Right lobe of liver (tissue), 6 donors: ENCODE results near the gene GPC6. TPM values are rescaled to one million over a fixed set of nuclear protein-coding genes. Genes with fewer than 3 reads are reported as not detected.

Experiments
- ATAC-seq, 4 donors: fragments of 200-7000 bp; cut with Tn5 transposase; one replicate each; pipeline ENCODE4 v1.9.1; 2020; ENCODE audit warnings: mild to moderate bottlenecking in 4 of 4, moderate library complexity in 4 of 4
- DNase-seq, 3 donors: peaks; one replicate each; pipeline ENCODE4 v3.0.0-alpha.2; 2020
- H3K27ac ChIP-seq, 3 donors: fragments of 200-600 bp; one replicate each; pipeline ENCODE4 v1.8.0; 2022
- H3K27me3 ChIP-seq, 2 donors: fragments of 200-600 bp; one replicate each; pipeline ENCODE4 v1.8.0; 2022
- H3K36me3 ChIP-seq, 4 donors: fragments of 200-600 bp; sonication (generic) in 1 of 4; one replicate each; pipeline versions ENCODE4 v1.5.1 to v1.8.0; 2017 to 2022; ENCODE audit warnings: control low read depth in 1 of 4
- H3K4me1 ChIP-seq, 4 donors: fragments of 200-600 bp; sonication (generic) in 1 of 4; one replicate each; pipeline versions ENCODE4 v1.5.1 to v1.8.0; 2017 to 2022; ENCODE audit warnings: control low read depth in 1 of 4
- H3K4me3 ChIP-seq, 3 donors: fragments of 200-600 bp; one replicate each; pipeline ENCODE4 v1.8.0; 2022
- H3K9me3 ChIP-seq, 4 donors: fragments of 200-600 bp; sonication (generic) in 1 of 4; one replicate each; pipeline versions ENCODE4 v1.5.1 to v1.8.0; 2017 to 2022; ENCODE audit warnings: control low read depth in 1 of 4
- CTCF ChIP-seq, 4 donors: fragments of 200-600 bp in 3 of 4; fragments of 450-650 bp in 1 of 4; IDR thresholded peaks; one replicate each; pipeline versions ENCODE4 v1.5.1 to v1.8.0; 2016 to 2022; ENCODE audit warnings: antibody characterized with exemption in 4 of 4, mild to moderate bottlenecking in 2 of 4
- POLR2A ChIP-seq: fragments of 450-650 bp; IDR thresholded peaks from one replicate; pipeline ENCODE4 v1.6.1; 2017; ENCODE audit warnings: antibody characterized with exemption, mild to moderate bottlenecking
- WGBS: methylation state at CpG from one replicate; pipeline ENCODE4 v1.1.6; 2018; ENCODE audit warnings: low coverage, low lambda C conversion rate; ENCODE audit not compliant: insufficient coverage; ENCODE audit errors: missing lambda C conversion rate; 5-methylcytosine and 5-hydroxymethylcytosine counted together
- intact Hi-C, 2 donors: fragments of 100-400 bp; cut with DNase I; formaldehyde crosslinking; loops; one replicate each; pipeline versions ENCODE4 v1.11.2 to v1.14.1; 2022
- total RNA-seq, 6 experiments: library from RNA; depleted of rRNA in 2 of 6; stranded (reverse); fragments of >200 nt in 2 of 6; fragmentation: NEBNext Ultra II Directional in 3 of 6; extraction: Animal tissue kit (Norgen Biotek cat#: 25700) in 3 of 6; gene quantifications; one replicate each; pipeline versions ENCODE4 v1.1.0 to v1.2.4, GENCODE V29; 2016 to 2023
- donor health status: DM: no; HTN: yes; CAD: no.
- donor health status: DM: no; HTN: no; CAD: no.
- donor health status: DM: no; HTN: no; CAD: no.
- donor health status: DM: no; HTN: yes; CAD: no.
- donor health status: DM: no; HTN: yes; CAD: no.

Gene GPC6
- total RNA-seq, 6 experiments from 2014 or later = 18.6 to 30.1 (median 20.2) TPM

GRCh38 chr13:93744886-93745285, 518.3 kb downstream of the GPC6 start:
- DNase-seq = no peak
- no peak for TF ChIP-seq CTCF (IDR thresholded peaks at IDR 0.05)
- TF ChIP-seq POLR2A = no peak
- peaks cover 0 to 6% (median 0%) of the 10 kb centered on the region in 4 donors for H3K4me1 ChIP-seq
- H3K27ac ChIP-seq = no peak overlapping the region
- intact Hi-C loops = no loop called here
- H3K27me3 ChIP-seq = no peaks in the 10 kb centered on the region
- H3K36me3 ChIP-seq = no peaks in the 10 kb centered on the region
- no peaks in the 10 kb centered on the region for H3K9me3 ChIP-seq
- ATAC-seq = no peak
- WGBS = 84% methylated on average over 1 of the region's 1 CpG
- no peak overlapping the region for H3K4me3 ChIP-seq

- H3K4me1 ChIP-seq = no peaks in the 10 kb centered on the region
- H3K36me3 ChIP-seq = no peaks in the 10 kb centered on the region
- ATAC-seq (no peak), DNase-seq (no peak)
- no peaks in the 10 kb centered on the region for H3K27me3 ChIP-seq
- H3K9me3 ChIP-seq = no peaks in the 10 kb centered on the region
- H3K4me3 ChIP-seq = no peak overlapping the region
- 83% methylated on average over 2 of the region's 2 CpGs for WGBS
- TF ChIP-seq CTCF (IDR thresholded peaks at IDR 0.05) = no peak
- TF ChIP-seq POLR2A = no peak
- intact Hi-C loops = no loop called here
- H3K27ac ChIP-seq = no peak overlapping the region
These were observed 519.3 kb downstream of the GPC6 start for GRCh38 chr13:93745884-93746283.

- Histone ChIP-seq H3K4me3 (no peak overlapping the region), H3K9me3 (no peaks in the 10 kb centered on the region), H3K27me3 (no peaks in the 10 kb centered on the region), H3K27ac (no peak overlapping the region), H3K4me1 (no peaks in the 10 kb centered on the region), H3K36me3 (no peaks in the 10 kb centered on the region)
- no peak for DNase-seq
- intact Hi-C loops = no loop called here
- ATAC-seq = no peak
- WGBS = 63% methylated on average over 1 of the region's 1 CpG
- TF ChIP-seq CTCF (IDR thresholded peaks at IDR 0.05) (no peak), POLR2A (no peak)
These were observed 520.0 kb downstream of the GPC6 start for GRCh38 chr13:93746589-93746988.

GRCh38 chr13:93750676-93751075, 524.1 kb downstream of the GPC6 start:
- intact Hi-C loops = no loop called here
- Histone ChIP-seq H3K27me3 (no peaks in the 10 kb centered on the region), H3K4me3 (no peak overlapping the region), H3K9me3 (no peaks in the 10 kb centered on the region), H3K36me3 (no peaks in the 10 kb centered on the region), H3K27ac (no peak overlapping the region), H3K4me1 (no peaks in the 10 kb centered on the region)
- DNase-seq (no peak), ATAC-seq (no peak)
- 96% methylated on average over 4 of the region's 4 CpGs for WGBS
- no peak for TF ChIP-seq POLR2A
- no peak for TF ChIP-seq CTCF (IDR thresholded peaks at IDR 0.05)

GRCh38 chr13:93751117-93751516, 524.5 kb downstream of the GPC6 start:
- Histone ChIP-seq H3K4me3 (no peak overlapping the region), H3K27ac (no peak overlapping the region), H3K27me3 (no peaks in the 10 kb centered on the region), H3K9me3 (no peaks in the 10 kb centered on the region), H3K4me1 (no peaks in the 10 kb centered on the region), H3K36me3 (no peaks in the 10 kb centered on the region)
- ATAC-seq (no peak), DNase-seq (no peak)
- intact Hi-C loops = no loop called here
- TF ChIP-seq CTCF (IDR thresholded peaks at IDR 0.05) (no peak), POLR2A (no peak)
